Coronary artery (tissue), 2 donors: ENCODE measurements around the gene PGRMC2.

Source experiments
- DNase-seq: peaks from one replicate; pipeline ENCODE4 v3.0.0-alpha.2; 2017; ENCODE audit warnings: low spot score
- H3K27ac ChIP-seq, 2 donors: fragments of 200-600 bp; sonication (generic); one replicate each; pipeline ENCODE4 v1.5.1; 2016 to 2019
- H3K4me3 ChIP-seq: fragments of 200-600 bp; sonication (generic); 2 replicates; pipeline ENCODE4 v1.5.1; 2016; ENCODE audit warnings: mild to moderate bottlenecking, moderate library complexity
- TF ChIP-seq, protein P1 (sequence below): fragments of 200-600 bp; sonication (generic); IDR thresholded peaks from one replicate; pipeline ENCODE4 v1.5.1; 2019; ENCODE audit warnings: antibody characterized with exemption

Gene PGRMC2

GRCh38 chr4:128284317-128284716, 3.3 kb downstream of the PGRMC2 start:
- Histone ChIP-seq H3K27ac (no peak overlapping the region), H3K4me3 (no peak overlapping the region)
- TF ChIP-seq, protein P1, sequence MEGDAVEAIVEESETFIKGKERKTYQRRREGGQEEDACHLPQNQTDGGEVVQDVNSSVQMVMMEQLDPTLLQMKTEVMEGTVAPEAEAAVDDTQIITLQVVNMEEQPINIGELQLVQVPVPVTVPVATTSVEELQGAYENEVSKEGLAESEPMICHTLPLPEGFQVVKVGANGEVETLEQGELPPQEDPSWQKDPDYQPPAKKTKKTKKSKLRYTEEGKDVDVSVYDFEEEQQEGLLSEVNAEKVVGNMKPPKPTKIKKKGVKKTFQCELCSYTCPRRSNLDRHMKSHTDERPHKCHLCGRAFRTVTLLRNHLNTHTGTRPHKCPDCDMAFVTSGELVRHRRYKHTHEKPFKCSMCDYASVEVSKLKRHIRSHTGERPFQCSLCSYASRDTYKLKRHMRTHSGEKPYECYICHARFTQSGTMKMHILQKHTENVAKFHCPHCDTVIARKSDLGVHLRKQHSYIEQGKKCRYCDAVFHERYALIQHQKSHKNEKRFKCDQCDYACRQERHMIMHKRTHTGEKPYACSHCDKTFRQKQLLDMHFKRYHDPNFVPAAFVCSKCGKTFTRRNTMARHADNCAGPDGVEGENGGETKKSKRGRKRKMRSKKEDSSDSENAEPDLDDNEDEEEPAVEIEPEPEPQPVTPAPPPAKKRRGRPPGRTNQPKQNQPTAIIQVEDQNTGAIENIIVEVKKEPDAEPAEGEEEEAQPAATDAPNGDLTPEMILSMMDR, result no peak
- no peak for DNase-seq

DNA sequence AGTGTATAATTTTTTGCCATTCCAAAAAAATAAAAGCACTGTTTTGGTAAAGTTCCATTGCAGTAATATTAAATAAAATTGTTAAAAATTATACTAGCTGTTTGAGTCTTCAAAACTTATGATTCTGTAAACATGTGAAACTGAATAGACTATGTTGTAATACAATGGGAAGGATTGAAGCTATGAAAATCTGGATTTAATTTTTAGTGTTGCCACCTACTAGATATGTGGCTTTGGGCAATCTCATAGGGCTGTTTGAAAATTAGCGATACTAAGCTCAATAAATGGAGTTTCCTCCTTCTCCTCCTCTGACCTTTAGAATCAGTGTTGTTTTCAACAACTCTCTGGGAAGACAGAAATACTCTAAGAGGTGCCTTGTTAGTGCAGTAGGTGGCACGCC, 4.5 kb downstream of the PGRMC2 start:
- TF ChIP-seq, protein P1, result no peak
- H3K4me3 ChIP-seq, result no peak overlapping the region
- H3K27ac ChIP-seq, result no peak overlapping the region
- no peak for DNase-seq

- H3K4me3 ChIP-seq, result no peak overlapping the region
- TF ChIP-seq, protein P1, result no peak
- H3K27ac ChIP-seq, result no peak overlapping the region
- DNase-seq, result no peak
Observed at GRCh38 chr4:128282516-128282915, 5.1 kb downstream of the PGRMC2 start.

DNA sequence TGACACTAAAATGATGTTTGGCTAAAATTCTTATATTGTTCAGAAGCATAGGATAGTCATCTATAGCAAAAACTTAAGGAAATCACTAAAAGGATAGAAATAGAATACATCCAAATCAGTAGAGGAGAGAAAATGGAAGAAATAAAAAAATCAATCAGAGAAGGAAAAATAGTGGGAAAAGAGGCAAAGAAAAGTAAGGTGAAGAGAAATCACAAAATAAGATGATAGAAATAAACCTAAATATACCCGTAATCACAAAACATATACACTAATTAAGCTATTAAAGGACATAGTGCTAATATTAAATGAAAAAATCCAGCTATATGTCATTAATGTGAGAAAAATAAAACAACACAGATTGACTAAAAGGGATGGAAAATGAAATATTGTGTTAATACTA, 6.3 kb downstream of the PGRMC2 start:
- Histone ChIP-seq H3K27ac (no peak overlapping the region), H3K4me3 (no peak overlapping the region)
- DNase-seq, result no peak
- TF ChIP-seq, protein P1, result no peak

- no peak overlapping the region for H3K4me3 ChIP-seq
- H3K27ac ChIP-seq, result no peak overlapping the region
- no peak for DNase-seq
- TF ChIP-seq, protein P1, result no peak
Observed at GRCh38 chr4:128279624-128280225, 7.9 kb downstream of the PGRMC2 start.

DNA sequence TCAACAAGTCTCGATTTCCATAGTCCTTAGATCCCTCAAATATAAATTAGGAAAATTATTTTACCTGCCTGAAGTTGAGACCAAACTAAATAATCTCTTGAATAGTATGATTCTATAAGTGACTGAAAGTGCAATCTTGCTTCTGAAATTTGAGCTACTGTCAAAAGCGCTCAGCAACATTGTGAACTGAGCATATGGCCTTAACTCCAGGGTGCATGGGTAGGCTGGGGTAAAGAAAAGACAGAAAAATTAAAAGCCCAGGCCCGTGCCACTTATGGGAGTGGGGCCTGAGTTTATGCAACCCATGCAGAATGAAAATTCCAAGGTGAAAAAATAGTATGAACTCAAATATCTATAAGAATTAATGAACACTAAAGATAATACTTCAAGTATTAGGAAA, 9.8 kb downstream of the PGRMC2 start:
- no peak for DNase-seq
- TF ChIP-seq, protein P1, result no peak
- Histone ChIP-seq H3K27ac (no peak overlapping the region), H3K4me3 (no peak overlapping the region)

GRCh38 chr4:128275346-128275745, 12.3 kb downstream of the PGRMC2 start:
- TF ChIP-seq, protein P1, result no peak
- Histone ChIP-seq H3K27ac (no peak overlapping the region), H3K4me3 (no peak overlapping the region)
- DNase-seq, result no peak
